ENCODE results near the gene SPRN. TPM values are rescaled to one million over a fixed set of nuclear protein-coding genes. Genes with fewer than 3 reads are reported as not detected.

SPRN gene
- total RNA-seq, 4 donors from 2014 or later: 0.13 to 0.19 TPM; not detected in 2

GRCh38 chr10:133458021-133458709, 33.7 kb upstream of the SPRN start:
- intact Hi-C loops (cut with DNase I; ENCODE audit: low total_unique reads): no loop called here
- TF ChIP-seq POLR2A (IDR thresholded peaks at IDR 0.05): no peak
- H3K4me3 ChIP-seq (ENCODE audit: low read depth, poor library complexity, severe bottlenecking): no peak overlapping the region
- 94% methylated on average over 21 to 34 of the region's 40 CpGs for WGBS, 2 donors
- peak in 1 of 2 donors; percentile 83 for DNase-seq (ENCODE audit: low spot score in 2 of 2)

DNA sequence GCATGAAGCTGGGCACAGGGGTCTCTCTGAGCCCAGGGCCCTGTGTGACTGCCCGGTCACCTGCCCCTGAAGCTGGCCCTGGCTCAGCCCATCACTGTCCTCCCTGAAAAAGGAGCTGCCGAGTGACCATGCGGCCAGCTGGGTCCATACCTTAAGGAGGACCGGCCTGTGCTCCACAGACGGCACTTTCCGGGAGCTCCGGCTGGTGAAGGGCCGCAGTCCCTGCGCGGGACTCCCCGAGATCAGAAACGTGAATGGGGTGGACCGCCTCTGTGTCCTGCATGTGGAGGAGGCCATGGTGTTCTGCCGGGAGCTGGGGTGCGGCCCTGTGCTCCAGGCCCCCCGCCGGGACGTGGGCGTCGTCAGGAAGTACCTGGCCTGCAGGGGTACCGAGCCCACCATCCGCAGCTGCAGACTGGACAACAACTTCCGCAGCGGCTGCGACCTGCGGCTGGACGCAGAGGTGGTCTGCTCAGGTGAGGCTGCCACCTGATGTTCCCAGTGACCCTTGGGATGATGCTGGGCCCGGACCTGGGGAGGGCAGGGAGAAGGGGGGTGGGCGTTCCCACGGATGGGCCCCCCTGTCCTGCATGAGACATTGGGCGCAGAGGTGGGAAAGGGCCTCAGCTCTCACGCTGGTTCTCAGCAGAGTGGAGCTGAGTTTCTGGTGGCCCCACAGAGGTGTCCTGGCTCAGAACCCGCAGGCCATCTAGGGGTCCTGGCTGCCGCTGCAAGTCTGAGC, 32.8 kb upstream of the SPRN start:
- intact Hi-C loops (cut with DNase I; ENCODE audit: low total_unique reads): no loop called here
- DNase-seq (ENCODE audit: low spot score in 2 of 2): peak; percentile 7 to 75
- WGBS, 2 donors: 92% methylated on average over 23 to 34 of the region's 34 CpGs
- no peak for TF ChIP-seq POLR2A (IDR thresholded peaks at IDR 0.05)
- TF ChIP-seq, protein P1, sequence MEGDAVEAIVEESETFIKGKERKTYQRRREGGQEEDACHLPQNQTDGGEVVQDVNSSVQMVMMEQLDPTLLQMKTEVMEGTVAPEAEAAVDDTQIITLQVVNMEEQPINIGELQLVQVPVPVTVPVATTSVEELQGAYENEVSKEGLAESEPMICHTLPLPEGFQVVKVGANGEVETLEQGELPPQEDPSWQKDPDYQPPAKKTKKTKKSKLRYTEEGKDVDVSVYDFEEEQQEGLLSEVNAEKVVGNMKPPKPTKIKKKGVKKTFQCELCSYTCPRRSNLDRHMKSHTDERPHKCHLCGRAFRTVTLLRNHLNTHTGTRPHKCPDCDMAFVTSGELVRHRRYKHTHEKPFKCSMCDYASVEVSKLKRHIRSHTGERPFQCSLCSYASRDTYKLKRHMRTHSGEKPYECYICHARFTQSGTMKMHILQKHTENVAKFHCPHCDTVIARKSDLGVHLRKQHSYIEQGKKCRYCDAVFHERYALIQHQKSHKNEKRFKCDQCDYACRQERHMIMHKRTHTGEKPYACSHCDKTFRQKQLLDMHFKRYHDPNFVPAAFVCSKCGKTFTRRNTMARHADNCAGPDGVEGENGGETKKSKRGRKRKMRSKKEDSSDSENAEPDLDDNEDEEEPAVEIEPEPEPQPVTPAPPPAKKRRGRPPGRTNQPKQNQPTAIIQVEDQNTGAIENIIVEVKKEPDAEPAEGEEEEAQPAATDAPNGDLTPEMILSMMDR (IDR thresholded peaks at IDR 0.05): no peak
- H3K4me3 ChIP-seq (ENCODE audit: low read depth, poor library complexity, severe bottlenecking): no peak overlapping the region

- peak; percentile 6 to 76 for DNase-seq (ENCODE audit: low spot score in 2 of 2)
- 87 to 91% methylated on average over 46 of the region's 46 CpGs for WGBS, 2 donors
- intact Hi-C loops (cut with DNase I; ENCODE audit: low total_unique reads): no loop called here
- no peak for TF ChIP-seq POLR2A (IDR thresholded peaks at IDR 0.05)
- no peak overlapping the region for H3K4me3 ChIP-seq (ENCODE audit: low read depth, poor library complexity, severe bottlenecking)
Observed at GRCh38 chr10:133456041-133456951, 31.9 kb upstream of the SPRN start.

DNA sequence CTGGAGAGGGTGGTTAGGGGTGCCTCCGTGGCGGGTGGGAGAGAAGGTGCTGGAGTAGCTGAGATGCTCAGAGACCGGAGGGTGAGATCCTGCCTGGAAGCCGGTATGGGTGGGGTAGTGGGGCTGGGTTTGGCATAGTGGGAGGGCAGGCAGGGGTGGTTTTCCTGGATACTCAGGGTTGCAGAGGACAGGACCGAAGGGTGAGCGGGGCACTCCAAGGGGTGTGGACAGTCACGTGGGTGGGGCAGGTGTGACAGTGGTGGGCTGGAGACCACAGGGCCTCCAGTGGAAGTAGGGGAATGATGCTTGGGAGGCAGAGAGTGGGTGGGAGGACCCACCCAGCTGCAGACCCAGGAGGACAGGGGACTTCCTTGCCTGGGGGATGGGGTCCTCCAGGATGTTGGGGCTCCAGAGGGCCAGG, 31.2 kb upstream of the SPRN start:
- no peak for TF ChIP-seq POLR2A (IDR thresholded peaks at IDR 0.05)
- intact Hi-C loops (cut with DNase I; ENCODE audit: low total_unique reads): no loop called here
- DNase-seq (ENCODE audit: low spot score in 2 of 2): peak; percentile 4 to 80
- H3K4me3 ChIP-seq (ENCODE audit: low read depth, poor library complexity, severe bottlenecking): no peak overlapping the region
- WGBS, 2 donors: 81 to 94% methylated on average over 7 of the region's 7 CpGs

DNA sequence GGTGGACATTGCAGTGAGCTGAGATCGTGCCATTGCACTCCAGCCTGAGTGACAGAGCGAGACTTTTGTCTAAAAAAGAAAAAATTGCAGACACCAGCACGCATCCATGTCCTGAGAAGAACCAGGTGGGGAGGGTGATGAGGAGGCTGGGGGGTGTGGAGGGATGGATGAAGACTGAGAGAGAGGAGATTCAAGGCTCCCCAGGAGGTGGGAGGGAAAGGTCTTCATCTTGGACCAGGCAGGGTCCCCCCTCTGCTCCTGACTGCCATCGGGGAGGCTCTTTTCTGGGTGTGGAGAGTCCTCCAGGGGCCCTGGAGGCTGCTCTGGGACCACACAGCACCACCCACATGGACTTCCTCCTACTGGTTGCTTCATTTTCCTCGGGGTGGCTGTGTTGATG, 30.8 kb upstream of the SPRN start:
- TF ChIP-seq, protein P1 (IDR thresholded peaks at IDR 0.05): no peak
- TF ChIP-seq POLR2A (IDR thresholded peaks at IDR 0.05): no peak
- intact Hi-C loops (cut with DNase I; ENCODE audit: low total_unique reads): no loop called here
- H3K4me3 ChIP-seq (ENCODE audit: low read depth, poor library complexity, severe bottlenecking): no peak overlapping the region
- 74 to 79% methylated on average over 5 of the region's 5 CpGs for WGBS, 2 donors
- DNase-seq (ENCODE audit: low spot score in 2 of 2): no peak

GRCh38 chr10:133454204-133454893, 29.9 kb upstream of the SPRN start:
- no peak for TF ChIP-seq POLR2A (IDR thresholded peaks at IDR 0.05)
- TF ChIP-seq, protein P1 (IDR thresholded peaks at IDR 0.05): no peak
- intact Hi-C loops (cut with DNase I; ENCODE audit: low total_unique reads): no loop called here
- 81 to 94% methylated on average over 10 of the region's 10 CpGs for WGBS, 2 donors
- peak in 1 of 2 donors; percentile 75 for DNase-seq (ENCODE audit: low spot score in 2 of 2)
- H3K4me3 ChIP-seq (ENCODE audit: low read depth, poor library complexity, severe bottlenecking): no peak overlapping the region

Data from lower leg skin (tissue), 4 donors.